HG02623 (cell line): Measurements from ENCODE around the gene NEK10.

Source experiments
- ATAC-seq: cut with Tn5 transposase; IDR thresholded peaks from one replicate; pipeline ENCODE4 v1.9.1; 2021; ENCODE audit warnings: moderate library complexity; ENCODE audit not compliant: unreplicated experiment

Gene NEK10

GRCh38 chr3:27076815-27077630 is 292.2 kb downstream of the NEK10 start:
- no peak for ATAC-seq

- ATAC-seq, result no peak
These were observed 294.3 kb downstream of the NEK10 start for GRCh38 chr3:27074914-27075313.

GRCh38 chr3:27073912-27074311 is 295.3 kb downstream of the NEK10 start:
- ATAC-seq, result no peak

DNA sequence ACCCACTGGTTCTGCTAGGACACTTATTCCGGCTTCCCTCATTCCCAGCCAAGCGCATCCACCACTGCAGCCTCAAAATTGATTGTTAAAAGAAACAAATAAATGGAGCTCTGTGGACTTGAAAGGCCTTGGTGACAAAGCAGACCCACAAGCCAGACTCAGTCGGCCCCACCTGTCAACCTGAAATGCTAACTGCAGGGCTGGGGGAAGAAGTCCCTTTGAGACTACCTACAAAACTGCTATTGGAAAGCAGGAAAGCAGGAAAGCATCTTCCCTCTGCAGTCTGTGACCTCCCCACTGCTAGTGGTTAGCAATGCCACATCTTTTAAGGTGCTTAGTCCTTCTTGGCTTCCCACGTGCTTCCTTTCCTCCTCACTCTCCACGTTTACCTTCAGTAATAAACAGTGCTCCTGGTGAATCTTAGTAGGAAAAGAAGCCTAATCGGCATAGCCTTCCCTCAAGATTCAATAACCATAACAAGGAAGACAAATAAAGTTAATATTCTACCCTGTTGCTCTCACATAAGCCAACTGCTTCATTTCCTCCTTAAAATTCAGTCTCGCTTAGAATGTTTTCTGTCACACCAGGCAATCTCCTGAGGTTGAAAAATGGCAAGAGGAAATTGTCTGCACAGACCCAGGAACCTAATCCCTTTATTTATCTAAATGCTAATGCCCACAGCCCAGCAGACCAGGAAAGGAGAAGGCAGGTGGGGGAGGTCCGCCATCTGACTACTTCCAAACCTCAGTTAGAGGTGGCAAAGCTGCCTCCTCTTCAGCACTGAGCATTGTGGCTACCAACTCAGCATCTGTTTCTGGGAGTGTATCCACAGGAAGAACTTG is 296.2 kb downstream of the NEK10 start:
- no peak for ATAC-seq

GRCh38 chr3:27060336-27060735 is 308.8 kb downstream of the NEK10 start:
- no peak for ATAC-seq
